K562 (cell line): ENCODE measurements around the gene SMIM41. TPM values are rescaled to one million over a fixed set of nuclear protein-coding genes. Genes with fewer than 3 reads are reported as not detected.

Experiments used
- AFF4 ChIP-seq: sonication (generic); formaldehyde crosslinking; IDR thresholded peaks from 2 replicates; pipeline ENCODE4 v1.8.0; 2023; ENCODE audit warnings: mild to moderate bottlenecking, missing genetic modification reagents
- BDP1 ChIP-seq: IDR thresholded peaks from 3 replicates; pipeline ENCODE4 v1.6.1; 2011; ENCODE audit not compliant: insufficient read length, insufficient read depth
- CEBPZ ChIP-seq: fragments of 150-350 bp; IDR thresholded peaks from 2 replicates; pipeline ENCODE4 v1.6.1; 2014; ENCODE audit warnings: low read depth, mild to moderate bottlenecking, low read length, borderline replicate concordance
- CXXC5 ChIP-seq: fragments of 250-450 bp; sonication (Bioruptor Pico); IDR thresholded peaks from 2 replicates; pipeline ENCODE4 v1.8.0; 2022; ENCODE audit warnings: inconsistent platforms, mild to moderate bottlenecking, moderate library complexity
- HDAC1 ChIP-seq, 2 experiments: fragments of 450-650 bp; IDR thresholded peaks; 2 replicates each; pipeline ENCODE4 v1.6.1; 2016 to 2017; ENCODE audit warnings: inconsistent platforms in 1 of 2, mild to moderate bottlenecking in 1 of 2, moderate library complexity in 1 of 2
- ILF3 ChIP-seq: fragments of 450-650 bp; IDR thresholded peaks from 2 replicates; pipeline ENCODE4 v1.6.1; 2018; ENCODE audit warnings: antibody characterized with exemption, mild to moderate bottlenecking, moderate library complexity, borderline replicate concordance
- MAZ ChIP-seq, 2 experiments: fragments of 450-650 bp in 1 of 2; sonication (generic) in 1 of 2; formaldehyde crosslinking; IDR thresholded peaks in 1 of 2; conservative IDR thresholded peaks in 1 of 2; 2 replicates each; pipeline versions ENCODE4 v1.4.0 to v1.5.0; 2020; ENCODE audit warnings: mild to moderate bottlenecking in 1 of 2, missing genetic modification reagents in 1 of 2
- NFRKB ChIP-seq: fragments of 450-650 bp; IDR thresholded peaks from 2 replicates; pipeline ENCODE4 v1.6.1; 2016; ENCODE audit warnings: low read depth
- NR3C1 ChIP-seq: sonication (generic); formaldehyde crosslinking; IDR thresholded peaks from 2 replicates; pipeline ENCODE4 v1.8.1; 2022; ENCODE audit warnings: missing genetic modification reagents
- PCBP1 ChIP-seq: fragments of 200-400 bp; formaldehyde crosslinking; IDR thresholded peaks from 2 replicates; pipeline ENCODE4 v1.6.1; 2018; ENCODE audit warnings: mild to moderate bottlenecking, low read depth, low read length; ENCODE audit not compliant: poor library complexity, severe bottlenecking
- RHOXF2B ChIP-seq: fragments of 250-450 bp; sonication (Bioruptor Pico); conservative IDR thresholded peaks from 2 replicates; pipeline ENCODE4 v1.5.1; 2021
- STAT6 ChIP-seq: sonication (generic); formaldehyde crosslinking; IDR thresholded peaks from 2 replicates; pipeline ENCODE4 v1.8.1; 2023; ENCODE audit warnings: mild to moderate bottlenecking, missing genetic modification reagents
- TAF1 ChIP-seq: IDR thresholded peaks from 2 replicates; pipeline ENCODE4 v1.6.1; 2011; ENCODE audit warnings: mild to moderate bottlenecking, low read length, moderate library complexity; ENCODE audit not compliant: insufficient read depth, control insufficient read depth, severe bottlenecking; ENCODE audit errors: extremely low read depth
- USF2 ChIP-seq: sonication (generic); formaldehyde crosslinking; IDR thresholded peaks from 2 replicates; pipeline ENCODE4 v1.5.0; 2020; ENCODE audit warnings: missing genetic modification reagents
- ZNF586 ChIP-seq: fragments of 450-650 bp; formaldehyde crosslinking; conservative IDR thresholded peaks from 2 replicates; pipeline ENCODE4 v1.4.0; 2020; ENCODE audit warnings: mild to moderate bottlenecking, moderate library complexity
- ZSCAN29 ChIP-seq: fragments of 450-650 bp; IDR thresholded peaks from 2 replicates; pipeline ENCODE4 v1.6.1; 2017
- polyA plus RNA-seq, 8 experiments: library from polyadenylated mRNA; depleted of rRNA in 4 of 8; stranded (reverse) in 5 of 8; unstranded in 3 of 8; fragments of >200 nt; fragmentation: Nextera tagmentation in 2 of 8; fragmentation: Illumina TruSeq in 1 of 8; extraction: Ambion mirVana in 2 of 8; extraction: Trizol in 1 of 8; gene quantifications; 2 replicates each; pipeline versions ENCODE4 v1.2.1 to v1.2.3, GENCODE V29; 2011 to 2014; ENCODE audit warnings: inconsistent platforms in 1 of 8, missing spikeins in 1 of 8
- total RNA-seq, 7 experiments: library from RNA; depleted of rRNA in 6 of 7; stranded (reverse); fragments of >200 nt in 6 of 7; fragmentation: Illumina TruSeq in 2 of 7; extraction: Trizol in 2 of 7; gene quantifications; 2 replicates each; pipeline versions ENCODE4 v1.2.1 to v1.2.3, GENCODE V29; 2011 to 2021; ENCODE audit warnings: low replicate concordance in 1 of 7

The SMIM41 gene
- total and polyA plus RNA-seq, 9 of the 15 experiments (the other 6 are each of a cell fraction or from before 2014, with no cell fraction given), result not detected

GRCh38 chr12:52151837-52152783 is 72.6 kb downstream of the SMIM41 start (continued):
- TF ChIP-seq USF2 (CRISPR knock-in tag) (no peak), ZSCAN29 (no peak), MAZ (CRISPR knock-in tag; conservative IDR thresholded peaks at IDR 0.05 in 1 of 2, IDR thresholded peaks at IDR 0.05 in 1 of 2) (peak; percentile 62 to 85), PCBP1 (peak; percentile 25), ZNF586 (CRISPR knock-in tag) (no peak), RHOXF2B (CRISPR knock-in tag) (no peak), HDAC1 (IDR thresholded peaks at IDR 0.05) (0 out of 4 replicates have a peak, but pooled peaks of 1 of the 2 experiments have one; percentile 26), STAT6 (CRISPR knock-in tag) (no peak), NFRKB (no peak), CXXC5 (CRISPR knock-in tag) (no peak), NR3C1 (no peak), ILF3 (no peak), BDP1 (no peak), CEBPZ (no peak), AFF4 (no peak), TAF1 (no peak)
